ENCODE data around the gene CACNA1H.

CACNA1H gene

DNA sequence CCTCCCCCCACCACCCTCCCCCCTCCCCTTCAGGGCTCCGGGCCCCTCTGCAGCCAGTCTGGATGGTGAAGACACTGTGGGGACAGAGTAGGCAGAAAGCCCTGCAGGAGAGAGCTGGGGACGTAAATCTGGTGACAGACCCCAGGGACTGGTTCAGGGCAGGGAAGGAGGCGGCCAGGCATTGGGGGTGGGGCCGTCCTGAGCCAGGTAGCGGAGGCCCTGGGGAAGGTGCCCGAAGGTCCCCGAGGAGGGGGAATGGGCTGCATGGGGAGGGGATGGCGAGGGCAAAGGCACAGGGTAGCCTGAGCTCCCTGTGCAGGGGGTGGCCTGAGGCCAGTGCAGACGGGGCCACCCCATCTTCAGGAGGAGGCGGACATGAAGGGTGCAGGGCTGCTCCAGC lies 26.3 kb upstream of the CACNA1H start:
- Histone ChIP-seq H3K36me3 (ENCODE audit: control insufficient read depth, insufficient read depth, low read length) (no peaks in the 10 kb centered on the region), H3K27me3 (replicated peaks; ENCODE audit: control insufficient read depth, insufficient read depth, low read length) (no peaks in the 10 kb centered on the region; the same call in 1 of the 2 replicates), H3K4me3 (replicated peaks; ENCODE audit: low read depth, low read length) (no peak overlapping the region)
- DNase-seq (ENCODE audit: extremely low read depth, insufficient read length), result no peak
- TF ChIP-seq, protein P1, sequence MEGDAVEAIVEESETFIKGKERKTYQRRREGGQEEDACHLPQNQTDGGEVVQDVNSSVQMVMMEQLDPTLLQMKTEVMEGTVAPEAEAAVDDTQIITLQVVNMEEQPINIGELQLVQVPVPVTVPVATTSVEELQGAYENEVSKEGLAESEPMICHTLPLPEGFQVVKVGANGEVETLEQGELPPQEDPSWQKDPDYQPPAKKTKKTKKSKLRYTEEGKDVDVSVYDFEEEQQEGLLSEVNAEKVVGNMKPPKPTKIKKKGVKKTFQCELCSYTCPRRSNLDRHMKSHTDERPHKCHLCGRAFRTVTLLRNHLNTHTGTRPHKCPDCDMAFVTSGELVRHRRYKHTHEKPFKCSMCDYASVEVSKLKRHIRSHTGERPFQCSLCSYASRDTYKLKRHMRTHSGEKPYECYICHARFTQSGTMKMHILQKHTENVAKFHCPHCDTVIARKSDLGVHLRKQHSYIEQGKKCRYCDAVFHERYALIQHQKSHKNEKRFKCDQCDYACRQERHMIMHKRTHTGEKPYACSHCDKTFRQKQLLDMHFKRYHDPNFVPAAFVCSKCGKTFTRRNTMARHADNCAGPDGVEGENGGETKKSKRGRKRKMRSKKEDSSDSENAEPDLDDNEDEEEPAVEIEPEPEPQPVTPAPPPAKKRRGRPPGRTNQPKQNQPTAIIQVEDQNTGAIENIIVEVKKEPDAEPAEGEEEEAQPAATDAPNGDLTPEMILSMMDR (IDR thresholded peaks at IDR 0.05; ENCODE audit: insufficient read depth, low read length, poor library complexity, severe bottlenecking), result no peak

DNA sequence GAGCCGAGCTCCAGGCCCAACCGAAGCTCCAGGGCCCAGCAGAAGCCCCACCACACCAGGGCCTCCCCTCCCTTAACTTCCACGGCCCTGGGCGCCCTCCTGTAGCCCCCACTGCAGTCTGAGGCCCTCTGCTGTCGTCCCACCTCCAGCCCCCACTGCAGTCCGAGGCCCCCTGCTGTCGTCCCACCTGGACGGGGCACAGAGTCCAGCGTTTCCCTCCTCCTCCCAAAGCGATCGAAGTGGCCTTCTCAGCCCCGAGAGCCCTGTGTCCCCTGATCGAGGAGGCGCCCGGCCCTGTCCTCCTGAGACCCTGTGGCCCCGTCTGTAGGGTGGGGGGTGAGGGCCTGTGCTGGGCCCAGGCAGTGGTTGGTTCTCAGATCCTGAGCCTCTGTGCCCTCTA lies 25.8 kb upstream of the CACNA1H start:
- Histone ChIP-seq H3K27me3 (replicated peaks; ENCODE audit: control insufficient read depth, insufficient read depth, low read length) (no peaks in the 10 kb centered on the region; the same call in 1 of the 2 replicates), H3K36me3 (ENCODE audit: control insufficient read depth, insufficient read depth, low read length) (no peaks in the 10 kb centered on the region), H3K4me3 (replicated peaks; ENCODE audit: low read depth, low read length) (no peak overlapping the region)
- no peak for DNase-seq (ENCODE audit: extremely low read depth, insufficient read length)
- TF ChIP-seq, protein P1 (IDR thresholded peaks at IDR 0.05; ENCODE audit: insufficient read depth, low read length, poor library complexity, severe bottlenecking), result no peak

DNA sequence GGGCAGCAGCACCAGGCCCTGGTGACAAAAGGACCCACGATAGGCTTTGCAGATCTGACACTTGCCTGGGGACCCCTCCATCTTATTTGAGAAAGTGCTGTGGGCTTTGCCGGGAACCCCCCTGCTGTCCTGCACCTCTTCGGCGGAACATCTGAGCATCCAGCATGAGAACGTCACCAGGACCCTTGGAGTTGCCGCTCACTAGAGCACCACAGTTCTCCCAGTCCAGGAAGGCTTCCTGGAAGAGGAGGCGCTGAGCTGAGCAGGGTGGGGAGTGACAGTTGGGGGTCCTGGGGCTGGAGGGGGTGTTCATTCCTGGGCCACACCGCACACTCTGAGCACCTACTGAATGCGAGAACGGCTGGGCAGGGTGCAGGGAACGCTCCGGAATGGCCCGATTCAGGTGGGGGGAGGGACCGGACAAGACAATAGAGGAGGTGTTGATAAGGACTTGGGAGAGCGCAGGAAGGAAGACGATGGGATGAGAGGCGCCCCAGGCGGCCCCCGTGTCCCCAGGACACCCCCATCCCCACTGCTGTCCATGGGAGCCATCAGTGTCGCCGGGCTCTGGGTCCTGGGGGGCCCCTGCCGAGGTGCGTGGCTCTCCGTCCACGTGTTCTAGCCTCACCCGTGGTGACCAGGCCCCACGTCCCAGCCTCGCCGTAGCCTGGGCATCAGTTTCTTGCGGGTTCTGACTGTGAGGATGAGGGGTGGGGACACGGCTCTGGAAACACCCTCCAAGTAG lies 24.8 kb upstream of the CACNA1H start:
- no peaks in the 10 kb centered on the region for H3K27me3 ChIP-seq (replicated peaks; ENCODE audit: control insufficient read depth, insufficient read depth, low read length)
- H3K4me3 ChIP-seq (replicated peaks; ENCODE audit: low read depth, low read length), result no peak overlapping the region
- no peaks in the 10 kb centered on the region for H3K36me3 ChIP-seq (ENCODE audit: control insufficient read depth, insufficient read depth, low read length)
- TF ChIP-seq, protein P1 (IDR thresholded peaks at IDR 0.05; ENCODE audit: insufficient read depth, low read length, poor library complexity, severe bottlenecking), result no peak
- no peak for DNase-seq (ENCODE audit: extremely low read depth, insufficient read length)

DNA sequence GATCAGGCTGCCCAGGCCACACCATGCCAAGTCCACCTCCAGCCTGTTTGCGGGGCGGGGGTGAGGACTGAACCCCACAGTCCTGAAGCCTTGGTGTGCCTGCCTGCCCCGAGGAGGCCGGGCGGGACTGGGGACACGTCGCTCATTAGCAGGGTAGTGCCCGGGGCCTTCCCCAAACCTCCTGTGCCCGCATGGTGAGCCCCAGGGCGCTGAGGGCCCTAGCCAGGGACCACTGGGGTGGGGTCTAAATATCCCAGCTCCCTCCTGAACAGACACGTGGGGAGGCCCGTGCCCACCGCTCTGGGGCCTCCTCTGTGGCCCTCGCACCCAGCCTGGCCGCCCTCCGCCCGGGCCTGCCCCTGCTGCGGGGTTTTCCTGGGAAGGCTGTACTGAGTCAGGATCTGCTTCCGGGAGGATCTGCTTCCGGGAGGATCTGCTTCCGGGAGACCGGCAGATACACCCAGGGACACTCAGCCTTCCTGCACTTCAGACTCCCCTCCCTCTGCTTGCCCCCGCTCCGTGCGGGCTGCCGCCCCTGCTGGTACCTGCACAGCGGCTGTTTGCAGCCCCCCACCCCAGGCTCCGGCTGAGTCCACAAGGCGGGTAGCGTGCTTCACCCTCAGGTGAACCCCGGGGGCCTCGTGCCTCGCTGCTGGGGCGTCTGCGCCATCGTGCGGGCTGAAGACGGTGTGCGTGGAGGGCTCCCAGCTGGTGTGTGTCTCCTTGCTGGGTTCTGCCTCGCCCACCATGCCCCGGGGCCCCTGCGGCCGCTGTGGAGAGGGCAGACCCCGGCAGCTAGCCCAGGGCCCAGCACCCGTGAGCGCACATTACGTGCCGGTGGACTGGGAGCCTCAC lies 23.6 kb upstream of the CACNA1H start:
- H3K36me3 ChIP-seq (ENCODE audit: control insufficient read depth, insufficient read depth, low read length), result no peaks in the 10 kb centered on the region
- TF ChIP-seq, protein P1 (IDR thresholded peaks at IDR 0.05; ENCODE audit: insufficient read depth, low read length, poor library complexity, severe bottlenecking), result no peak
- no peak overlapping the region for H3K4me3 ChIP-seq (replicated peaks; ENCODE audit: low read depth, low read length)
- DNase-seq (ENCODE audit: extremely low read depth, insufficient read length), result no peak
- no peaks in the 10 kb centered on the region for H3K27me3 ChIP-seq (replicated peaks; ENCODE audit: control insufficient read depth, insufficient read depth, low read length)

DNA sequence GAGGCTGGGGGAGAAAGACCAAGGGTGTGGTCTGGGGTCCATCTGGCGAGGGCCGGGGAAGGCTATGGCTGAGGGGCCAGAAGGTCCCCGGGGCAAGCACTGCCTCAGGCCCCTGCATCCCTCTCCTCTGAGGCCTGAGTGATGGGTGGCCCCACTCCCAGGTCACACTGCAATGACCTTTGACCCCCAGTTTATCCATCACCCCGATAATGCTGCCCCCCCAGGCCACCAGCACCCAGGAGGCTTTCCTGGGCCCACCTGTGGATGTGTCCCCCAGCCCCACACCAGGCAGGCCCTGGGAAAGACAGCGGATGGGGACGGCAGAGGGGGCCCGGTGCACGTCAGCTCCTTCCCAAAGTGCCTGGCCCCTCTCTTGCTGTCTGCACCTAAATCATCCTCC lies 22.5 kb upstream of the CACNA1H start:
- H3K27me3 ChIP-seq (replicated peaks; ENCODE audit: control insufficient read depth, insufficient read depth, low read length), result no peaks in the 10 kb centered on the region
- no peaks in the 10 kb centered on the region for H3K36me3 ChIP-seq (ENCODE audit: control insufficient read depth, insufficient read depth, low read length)
- no peak for DNase-seq (ENCODE audit: extremely low read depth, insufficient read length)
- TF ChIP-seq, protein P1 (IDR thresholded peaks at IDR 0.05; ENCODE audit: insufficient read depth, low read length, poor library complexity, severe bottlenecking), result no peak
- H3K4me3 ChIP-seq (replicated peaks; ENCODE audit: low read depth, low read length), result no peak overlapping the region

All from GM06990 (cell line).